ENCODE data around the gene RTL10.

The RTL10 gene

DNA sequence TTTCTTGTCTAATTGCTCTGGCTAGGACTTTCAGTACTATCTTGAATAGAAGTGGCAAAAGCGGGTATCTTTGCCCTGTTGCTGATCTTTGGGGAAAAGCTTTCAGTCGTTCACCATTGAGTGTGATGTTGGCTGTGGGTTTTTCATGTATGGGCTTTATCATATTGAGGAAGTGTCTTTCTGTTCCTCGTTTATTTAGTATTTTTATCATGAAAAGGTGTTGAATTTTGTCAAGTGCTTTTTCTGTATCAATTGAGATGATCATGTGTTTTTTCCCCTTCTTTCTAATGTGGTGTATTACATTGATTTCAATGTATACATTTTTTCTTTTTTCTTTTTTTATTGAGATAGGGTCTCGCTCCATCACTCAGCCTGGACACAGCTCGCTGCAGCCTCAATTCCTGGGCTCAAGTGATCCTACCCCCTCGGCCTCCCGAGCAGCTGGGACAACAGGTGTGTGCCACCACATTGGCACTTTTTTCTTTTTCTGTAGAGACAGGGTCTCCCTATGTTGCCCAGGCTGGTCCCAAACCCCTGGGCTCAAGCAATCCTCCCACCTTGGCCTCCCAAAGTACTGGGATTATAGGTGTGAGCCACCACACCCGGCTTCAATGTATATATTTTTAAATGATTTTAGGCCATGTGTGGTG lies 5.3 kb upstream of the RTL10 start:
- DNase-seq: no peak

DNA sequence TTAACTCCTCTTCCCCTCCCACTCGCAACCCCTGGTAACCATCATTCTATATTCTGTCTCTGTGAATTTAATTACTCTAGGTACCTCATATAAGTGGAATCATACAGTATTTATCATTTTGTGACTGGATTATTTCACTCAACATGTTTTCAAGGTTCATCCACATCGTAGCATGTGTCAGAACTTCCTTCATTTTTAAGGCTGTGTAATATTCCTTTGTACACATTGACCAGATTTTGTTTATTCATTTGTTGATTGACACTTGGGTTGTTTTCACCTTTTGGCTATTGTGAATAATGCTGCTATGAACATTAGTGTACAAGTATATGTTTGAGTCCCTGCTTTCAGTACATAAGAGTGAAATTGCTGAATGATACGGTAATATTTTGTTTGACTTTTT lies 2.7 kb upstream of the RTL10 start:
- DNase-seq: no peak

DNA sequence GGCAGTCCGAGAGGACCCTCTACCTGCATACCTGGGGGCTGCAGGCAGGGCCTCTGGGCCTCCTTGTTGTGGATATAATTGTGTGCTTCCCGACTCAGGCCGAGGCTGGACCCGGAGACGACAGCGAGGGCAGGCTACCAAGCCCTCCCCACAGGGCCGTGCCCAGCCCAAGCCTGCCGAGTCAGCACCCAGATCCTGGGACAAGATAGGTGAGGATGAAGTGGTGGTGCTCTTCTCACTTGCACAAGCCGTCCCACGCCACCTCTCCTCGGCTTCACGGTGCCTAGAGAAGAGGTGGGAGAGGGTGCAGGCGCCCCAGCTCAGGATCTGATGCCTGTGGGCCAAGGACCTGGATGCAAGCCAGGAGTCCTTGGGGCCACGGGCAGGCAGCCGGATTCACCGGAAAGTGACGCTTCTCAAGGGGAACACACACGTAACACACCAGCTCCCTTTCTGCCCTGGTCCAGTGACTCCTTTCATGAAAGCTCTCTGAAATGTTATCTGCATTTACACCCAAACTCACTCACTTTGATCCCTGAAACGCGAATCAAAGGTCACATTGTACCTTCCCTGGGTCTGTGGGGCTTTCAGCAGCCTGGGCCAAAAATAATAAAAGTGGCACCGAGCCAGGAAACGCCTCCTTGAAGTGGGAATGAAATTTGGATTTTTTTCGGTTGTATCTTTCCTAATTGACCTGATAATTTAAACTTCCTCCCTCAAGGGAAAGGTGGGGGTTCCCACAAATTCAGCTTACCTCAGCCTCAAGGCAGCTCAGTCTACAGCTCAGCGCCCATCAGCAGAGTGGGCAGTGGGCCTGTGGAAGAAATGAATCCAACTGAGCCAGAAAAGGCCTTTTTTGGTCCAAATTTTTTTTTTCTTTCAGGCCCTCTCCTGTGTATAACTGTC lies 1.1 kb upstream of the RTL10 start:
- DNase-seq: peak; percentile 59

DNA sequence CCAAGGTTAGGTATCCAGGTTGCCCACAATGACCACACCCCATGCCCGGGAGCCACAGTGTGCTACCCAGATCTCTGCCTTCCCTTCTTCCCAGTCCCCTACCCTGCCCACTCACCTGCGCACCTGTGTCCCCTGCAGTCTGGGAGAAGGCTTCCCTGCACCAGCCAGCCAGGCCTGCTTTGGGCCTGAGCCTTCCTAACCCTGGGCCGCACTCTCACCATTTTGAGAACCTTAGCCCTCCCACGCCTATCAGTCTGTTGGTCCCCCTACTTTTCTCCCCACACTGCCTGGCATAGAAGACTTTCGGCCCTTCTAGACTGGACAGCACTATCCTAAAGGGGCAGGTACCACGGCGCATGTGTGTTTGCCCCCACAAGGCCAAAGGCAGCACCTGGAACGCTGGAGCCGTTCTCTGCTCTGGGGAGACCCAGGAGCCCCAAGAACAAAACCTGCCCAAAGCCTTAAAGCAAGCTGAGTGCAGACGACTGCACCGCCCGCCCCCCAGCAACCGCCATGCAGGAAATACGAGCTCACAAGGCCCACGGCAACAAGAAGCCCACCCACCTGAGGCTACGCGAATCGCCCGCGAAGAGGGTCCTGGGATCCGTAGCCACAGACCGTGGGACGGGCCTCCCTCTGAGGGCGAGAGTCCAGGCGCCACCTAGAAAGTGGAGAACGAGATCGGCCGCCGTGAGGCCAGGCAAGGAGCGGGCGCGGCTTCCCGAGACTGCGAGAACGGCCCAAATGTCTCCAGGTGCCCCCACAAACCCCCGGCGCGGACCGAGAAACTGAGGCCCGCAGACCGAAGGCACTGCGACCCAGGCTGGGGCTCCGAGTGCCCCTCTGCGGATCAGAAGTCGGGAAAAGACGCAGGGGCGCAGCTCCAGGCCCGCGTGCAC lies 546 bp downstream of the RTL10 start:
- DNase-seq: peak; percentile 17

DNA sequence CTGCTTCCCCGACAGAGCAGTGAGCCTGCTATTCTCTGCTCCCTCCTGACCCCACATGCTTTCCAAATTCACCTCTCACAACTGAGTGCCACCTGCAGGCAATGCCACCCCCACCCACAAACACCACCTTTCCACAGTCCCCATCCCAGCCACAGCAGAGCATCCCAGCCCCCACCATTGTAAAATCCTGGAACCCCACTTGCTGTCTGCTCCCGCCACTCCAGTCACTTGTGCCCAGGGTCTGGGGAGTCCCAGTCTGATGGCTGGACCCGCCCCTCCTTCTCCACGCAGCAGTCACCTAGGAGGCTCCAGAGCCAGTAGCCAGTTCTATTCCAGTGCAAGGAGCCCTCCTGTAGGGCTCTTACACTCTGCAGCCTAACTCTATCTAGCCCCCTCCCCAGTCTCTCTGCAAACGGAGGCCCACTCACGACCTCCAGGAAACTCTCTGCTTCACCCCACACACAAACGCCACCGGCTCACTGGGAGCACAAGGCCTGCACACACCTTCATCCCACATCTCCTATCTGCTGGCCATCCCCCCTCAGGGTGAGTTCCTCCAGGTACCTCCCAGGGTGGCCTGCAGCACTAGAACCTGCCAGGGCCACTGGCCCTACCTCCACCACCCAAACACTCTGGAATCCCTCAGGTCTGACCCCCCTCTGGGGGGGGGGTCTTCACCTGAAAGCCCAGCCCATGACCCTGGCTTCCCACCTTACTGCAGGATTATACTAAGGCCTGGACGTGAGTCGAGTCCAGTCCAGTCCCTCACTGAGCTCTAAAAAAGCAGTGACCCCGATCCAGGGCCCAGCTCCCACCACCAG lies 1.4 kb downstream of the RTL10 start:
- no peak for DNase-seq

DNA sequence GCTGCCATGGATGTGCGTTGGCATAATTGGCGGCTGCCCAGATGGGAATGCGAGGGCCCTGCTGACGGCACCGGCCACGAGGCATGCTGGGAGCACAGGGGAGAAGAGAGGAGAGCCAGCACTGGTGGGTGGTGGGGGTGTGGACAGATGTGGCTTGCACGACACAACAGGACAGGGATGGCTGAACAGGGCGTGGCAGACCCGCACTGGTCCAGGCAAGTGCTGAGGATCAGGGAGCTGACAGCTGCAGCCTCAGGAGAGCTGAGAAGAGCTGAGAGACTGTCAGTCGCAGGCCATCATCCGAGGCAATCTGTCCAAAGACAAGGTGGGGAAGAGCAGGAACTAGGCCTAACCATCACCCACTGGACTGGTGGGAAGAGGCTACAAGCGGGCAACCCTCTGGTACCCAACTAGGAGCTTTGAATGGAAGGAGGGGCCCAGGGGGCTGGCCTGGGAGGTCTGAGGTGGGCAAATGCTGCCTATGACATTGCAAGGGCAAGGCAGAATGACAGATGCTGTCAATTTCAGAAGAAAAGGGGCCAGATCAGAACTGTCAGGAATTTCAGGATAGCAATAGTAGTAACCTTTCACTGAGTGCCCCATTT lies 2.4 kb downstream of the RTL10 start:
- DNase-seq: no peak

DNA sequence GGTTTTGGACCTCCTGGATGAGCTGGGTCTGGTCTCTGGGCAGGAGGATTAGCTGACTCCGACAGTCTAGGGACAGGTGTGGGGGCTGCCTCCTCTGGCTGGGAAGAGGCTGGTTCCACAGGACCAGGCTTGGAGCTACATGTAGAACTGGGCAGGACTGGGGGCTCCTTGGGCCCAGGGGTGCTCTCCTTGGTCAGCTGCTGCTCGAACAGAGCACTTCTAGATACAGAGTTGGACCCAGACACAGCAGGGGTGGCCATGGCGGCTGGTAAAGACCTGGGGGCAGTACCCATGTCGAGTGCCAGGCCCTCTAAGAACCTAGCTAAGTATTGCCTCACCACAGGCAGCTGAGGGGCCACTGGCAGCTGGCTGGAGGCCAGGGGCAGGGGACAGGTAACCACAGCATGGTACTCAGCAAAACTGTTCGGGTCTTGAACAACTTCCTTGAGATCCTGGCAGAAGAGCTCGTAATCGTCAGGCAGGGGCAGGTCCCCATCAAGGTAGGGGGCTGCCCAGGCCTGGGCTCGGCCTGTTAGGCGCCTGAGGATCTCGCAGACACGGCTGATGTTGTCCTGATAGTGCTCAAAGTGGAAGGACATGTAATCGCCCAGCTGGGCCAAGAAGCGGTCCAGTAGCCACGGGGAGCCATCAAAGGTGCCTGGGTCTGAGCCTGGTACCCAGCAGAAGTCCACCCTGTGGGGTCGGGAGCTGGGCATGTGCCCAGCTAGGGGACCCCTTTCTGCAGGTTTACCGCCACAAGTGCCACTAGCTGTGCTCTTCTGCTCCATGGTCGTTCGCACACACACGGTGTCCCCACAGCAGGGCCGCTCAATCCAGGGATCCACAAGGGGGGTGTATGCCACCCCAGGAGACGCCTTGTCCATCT lies 3.1 kb downstream of the RTL10 start:
- no peak for DNase-seq

DNA sequence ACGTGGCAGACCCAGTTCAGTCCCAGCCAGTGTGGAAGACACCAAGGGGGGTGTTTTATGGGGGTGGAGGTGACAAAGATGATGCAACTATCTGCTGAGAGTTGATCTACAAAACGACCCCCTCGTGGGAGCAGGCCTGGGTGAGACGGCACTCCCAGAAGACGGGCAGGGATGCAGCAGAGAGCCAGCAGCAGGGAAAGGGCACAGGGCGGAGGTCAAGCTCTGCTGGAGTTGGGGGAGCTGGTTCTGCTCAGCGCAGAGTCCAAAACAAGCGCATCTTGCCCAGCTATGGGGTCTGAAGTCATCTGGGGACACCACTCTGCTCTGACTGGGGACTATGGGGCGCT lies 3.9 kb downstream of the RTL10 start:
- DNase-seq: no peak

DNA sequence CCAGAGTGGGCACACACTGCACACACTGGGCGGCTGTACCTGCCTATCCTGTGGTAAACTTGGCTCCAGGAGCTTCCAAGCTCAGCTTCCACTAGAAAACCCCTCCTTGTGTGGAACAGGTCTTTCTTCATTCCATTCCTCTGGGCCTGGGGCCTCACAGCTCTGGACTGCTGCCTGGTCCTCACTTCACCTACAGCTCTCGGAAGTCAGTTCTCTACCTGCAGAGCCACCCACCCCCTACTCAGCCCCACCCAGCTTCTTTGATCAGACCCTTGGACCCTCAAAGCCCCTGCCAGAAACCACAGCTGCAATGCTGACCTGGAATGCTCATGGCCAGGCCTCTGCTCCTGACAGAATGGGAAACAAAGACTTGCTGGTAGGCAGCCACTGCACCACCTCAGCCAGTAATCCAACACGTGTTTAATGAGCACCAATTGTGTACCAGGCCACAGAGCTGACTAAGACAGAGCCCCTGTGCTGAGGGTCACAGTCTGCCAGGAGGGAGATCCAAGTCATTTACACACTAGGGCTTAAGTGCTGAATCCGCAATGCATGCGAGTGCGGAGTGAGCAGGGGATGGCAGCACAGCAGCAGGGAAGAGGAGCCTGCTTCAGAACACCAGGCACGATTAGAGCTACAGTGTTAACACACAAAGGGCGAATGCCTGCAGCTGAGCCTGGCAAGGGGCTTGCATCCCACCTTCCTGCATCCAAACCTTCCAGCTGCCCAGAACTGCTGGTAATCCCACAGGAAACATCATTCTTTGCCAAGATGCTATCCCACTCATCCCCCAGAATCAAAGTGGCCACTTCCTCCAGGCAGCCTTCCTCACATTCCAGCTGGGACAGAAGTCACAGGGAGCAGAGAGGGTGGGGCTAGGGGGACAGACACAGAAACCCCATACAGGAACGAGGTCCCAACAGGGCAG lies 4.6 kb downstream of the RTL10 start:
- DNase-seq: no peak

DNA sequence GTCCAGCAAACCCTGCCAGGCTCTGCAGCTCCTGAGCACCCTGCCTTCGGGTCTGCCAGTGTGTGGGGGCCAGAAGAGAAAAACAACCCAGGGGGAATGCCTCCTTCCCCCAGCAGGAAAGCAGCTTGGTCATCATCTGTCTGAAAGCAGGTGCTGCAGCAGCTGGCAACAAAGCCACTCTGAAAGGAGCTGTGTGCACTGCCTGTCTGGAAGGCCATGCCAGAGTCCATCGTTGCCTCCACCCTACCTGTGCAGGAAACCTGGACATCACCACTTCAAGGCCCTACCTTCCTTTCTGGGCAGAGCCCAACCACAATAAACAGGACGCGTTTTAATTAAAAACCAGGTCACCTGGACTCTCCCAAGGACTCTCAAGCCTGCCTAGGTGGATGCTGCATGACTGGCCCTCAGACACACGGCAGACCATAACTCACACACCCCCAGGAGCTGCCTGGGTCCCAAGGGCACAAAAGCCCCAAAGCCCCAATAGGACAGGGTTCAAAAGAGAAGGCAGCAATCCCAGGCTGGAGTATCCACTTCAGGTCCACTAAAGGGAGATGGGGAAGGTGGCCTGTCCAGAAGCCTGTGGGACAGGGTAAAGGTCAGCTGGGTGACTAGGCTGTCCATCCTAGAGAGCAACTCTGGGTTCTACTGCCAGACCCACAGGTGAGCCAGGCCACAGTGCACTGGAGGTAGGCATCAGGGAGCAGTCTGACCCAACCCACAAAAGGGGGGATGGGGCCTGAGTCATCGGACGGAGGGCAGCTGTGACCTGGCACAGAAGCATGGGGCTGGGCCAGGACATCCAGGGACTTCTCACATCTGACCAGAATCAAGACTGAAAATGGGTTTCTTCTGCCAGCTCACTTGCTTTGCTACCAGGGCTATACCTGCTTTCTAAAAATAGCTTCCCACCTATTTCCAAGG lies 6.1 kb downstream of the RTL10 start:
- DNase-seq: no peak

DNA sequence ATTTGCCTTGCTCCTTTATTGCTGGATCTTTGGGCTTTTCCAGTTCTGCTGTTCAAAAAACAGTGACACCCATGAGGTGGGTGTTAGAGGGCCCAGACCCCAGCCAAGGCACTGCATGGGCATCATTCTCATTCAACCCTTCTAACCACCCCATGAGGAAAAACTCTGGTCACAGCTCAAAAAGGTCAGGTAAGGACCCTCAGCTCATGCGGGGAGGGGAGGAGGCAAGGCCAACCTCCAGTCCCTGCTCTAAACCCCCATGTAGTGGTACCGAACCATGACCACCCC lies 7.4 kb downstream of the RTL10 start:
- no peak for DNase-seq

DNA sequence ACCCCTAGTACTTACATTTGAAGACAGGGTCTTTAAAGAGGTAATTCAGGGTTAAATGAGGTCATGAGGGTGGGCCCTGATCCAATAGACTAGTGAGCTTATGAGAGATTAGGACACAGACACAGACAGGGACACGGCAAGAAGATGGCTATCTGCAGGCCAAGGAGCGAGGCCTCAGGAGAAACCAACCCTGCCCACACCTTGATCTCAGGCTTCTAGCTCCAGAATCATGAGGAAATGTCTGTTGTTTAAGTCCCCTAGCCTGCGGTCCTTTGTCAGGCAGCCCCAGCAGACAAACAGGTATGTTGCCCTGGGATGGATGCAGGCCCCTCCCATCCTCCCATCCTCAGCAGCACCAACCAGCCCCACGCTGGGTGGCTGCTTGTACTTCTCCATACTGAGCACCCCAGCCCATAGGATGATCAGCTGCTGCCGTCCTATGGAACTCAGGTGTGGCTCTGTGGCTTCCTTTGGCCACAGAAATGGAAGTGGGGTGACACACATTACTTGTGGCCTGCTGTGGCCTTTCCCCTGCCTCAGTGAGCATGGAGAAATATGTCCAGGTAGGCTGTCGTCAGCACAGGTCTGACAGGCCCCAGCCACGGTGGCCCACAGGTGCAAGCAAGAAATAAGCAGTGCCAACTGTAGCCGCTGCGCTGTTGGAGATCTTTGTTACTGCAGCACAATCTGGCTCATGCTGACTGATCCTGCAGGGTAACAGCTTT lies 7.9 kb downstream of the RTL10 start:
- no peak for DNase-seq

DNA sequence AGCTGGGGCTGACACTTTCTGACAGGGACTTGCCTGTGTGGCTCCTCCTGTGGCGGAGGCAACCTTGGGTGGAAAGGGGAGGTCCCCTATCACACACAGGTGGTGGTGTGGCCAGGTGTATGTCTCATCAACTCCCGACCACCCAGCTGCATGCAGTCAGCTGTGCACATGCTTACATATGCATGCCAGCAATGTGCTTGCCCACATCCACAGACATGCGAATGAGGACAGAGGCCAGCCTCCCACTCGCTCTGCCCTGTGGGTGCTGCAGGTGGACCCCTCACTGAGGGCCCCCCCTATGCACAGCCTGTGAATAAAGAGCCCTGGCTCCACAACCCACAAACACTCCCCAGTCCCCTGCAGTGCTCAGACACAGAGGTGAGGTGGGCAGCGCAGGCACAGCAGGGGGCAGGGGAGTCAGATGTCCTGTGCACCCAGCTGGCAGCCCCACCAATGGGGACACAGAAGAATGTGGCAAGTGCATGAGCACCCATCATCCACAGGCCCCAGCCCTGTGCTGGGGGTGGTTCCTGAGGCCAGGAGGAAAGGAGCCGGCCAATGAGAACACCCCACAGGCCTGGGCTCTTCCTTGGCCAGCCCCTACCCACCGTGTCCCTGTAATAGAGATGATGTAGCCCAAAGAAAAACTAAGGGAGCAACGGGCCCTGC lies 9.5 kb downstream of the RTL10 start:
- no peak for DNase-seq

DNA sequence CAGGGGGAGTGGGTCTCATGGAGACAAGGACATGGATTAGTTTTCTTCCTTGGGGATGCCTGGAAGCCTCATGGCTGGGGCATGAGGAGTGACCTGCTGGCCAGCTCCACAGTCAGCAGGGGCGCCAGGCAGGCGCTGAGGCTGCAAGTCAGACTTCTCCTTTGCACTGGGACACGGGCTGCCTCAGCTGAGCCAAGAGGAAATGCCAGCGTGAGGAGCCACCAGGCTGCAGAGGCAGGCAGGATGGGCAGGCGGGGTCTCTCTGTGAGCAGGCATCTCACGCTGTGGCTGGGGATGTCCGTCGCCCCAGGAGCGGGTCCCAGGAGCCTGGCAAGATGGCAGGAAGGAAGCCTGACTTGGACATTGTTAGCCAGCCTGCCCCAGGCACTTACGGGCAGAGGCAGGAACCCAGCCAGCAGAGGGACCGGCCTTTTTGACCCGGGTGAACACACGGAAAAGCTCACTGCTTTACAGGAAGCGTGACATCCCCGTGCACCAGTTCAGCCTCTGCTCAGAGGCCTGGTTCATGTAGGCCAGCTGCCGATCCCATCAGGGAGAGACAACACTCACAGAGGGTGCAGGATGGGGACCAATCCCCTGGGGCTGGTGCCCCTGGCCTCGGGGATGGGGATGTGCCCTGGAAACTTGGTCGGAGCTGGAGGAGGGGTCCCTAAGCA lies 10.2 kb downstream of the RTL10 start:
- no peak for DNase-seq

DNA sequence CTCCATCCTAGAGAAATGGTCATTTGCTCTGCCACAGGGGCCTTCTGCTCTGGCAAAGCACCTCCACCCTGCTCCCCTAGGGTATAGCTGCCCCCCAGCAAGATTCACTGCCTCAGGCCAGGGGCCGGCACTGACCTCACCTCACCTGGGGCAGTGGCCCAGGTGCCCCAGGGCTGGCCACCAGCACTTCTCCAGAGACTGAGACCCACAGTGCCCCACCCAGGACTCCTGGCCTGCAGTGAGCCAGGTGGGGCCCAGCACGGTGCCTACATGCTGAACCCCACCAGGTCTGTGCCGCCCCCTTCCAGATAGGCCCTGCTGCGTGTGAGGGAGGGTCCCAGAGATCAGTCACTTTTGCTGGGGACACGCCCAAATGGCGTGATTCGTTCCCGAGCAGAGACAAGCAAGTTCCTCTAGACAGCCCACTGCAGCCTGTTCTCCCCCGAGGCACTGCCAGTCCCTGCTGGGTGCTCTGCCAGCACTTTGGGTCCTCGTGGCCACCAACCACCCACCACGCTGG lies 10.8 kb downstream of the RTL10 start:
- DNase-seq: no peak

DNA sequence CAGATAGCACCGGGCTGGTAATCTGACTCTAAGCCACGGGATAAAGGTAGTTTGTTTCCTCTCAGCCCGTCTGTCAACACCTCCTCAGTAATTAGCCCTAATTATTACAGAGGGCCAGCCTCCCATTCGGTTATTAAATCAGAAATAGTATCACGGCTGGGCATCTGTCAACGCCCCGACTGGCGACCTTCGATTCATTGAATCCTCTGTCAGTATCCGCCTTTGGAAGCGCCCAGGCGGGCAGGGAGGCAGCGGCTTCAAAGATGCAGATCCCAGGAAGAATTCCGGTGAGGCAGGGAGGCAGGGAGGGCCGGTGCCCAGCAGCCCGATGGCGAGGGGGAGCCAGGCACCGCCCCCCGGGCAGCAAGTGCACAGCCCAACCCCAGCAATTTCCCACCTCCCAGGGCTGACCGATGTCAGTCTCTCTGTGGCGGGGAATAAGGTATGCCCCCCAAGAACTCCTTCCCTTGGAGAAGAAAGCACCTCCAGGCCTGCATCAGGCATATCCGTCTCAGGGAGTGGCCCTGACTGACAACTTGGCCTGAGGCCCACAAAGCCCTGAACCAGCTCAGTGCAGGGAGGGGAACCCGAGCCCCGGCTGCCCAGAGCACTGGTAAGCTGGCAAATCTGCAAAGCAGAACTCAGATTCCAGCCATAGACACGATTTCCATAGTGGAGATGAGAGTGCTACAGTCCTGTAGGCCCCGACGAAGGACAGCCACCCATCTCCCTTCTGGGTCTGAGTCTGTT lies 11.4 kb downstream of the RTL10 start:
- DNase-seq: no peak
